RPMI8226 (cell line): ENCODE data around the gene ELF3.
"Not testable (repeated sequence)": the region's sequence is repeated elsewhere in the genome, so short reads cannot be mapped to it uniquely, and the experiment has no call there.

Experiments
- DNase-seq: peaks from one replicate; pipeline ENCODE4 v3.0.0-alpha.2; 2015

ELF3 gene

DNA sequence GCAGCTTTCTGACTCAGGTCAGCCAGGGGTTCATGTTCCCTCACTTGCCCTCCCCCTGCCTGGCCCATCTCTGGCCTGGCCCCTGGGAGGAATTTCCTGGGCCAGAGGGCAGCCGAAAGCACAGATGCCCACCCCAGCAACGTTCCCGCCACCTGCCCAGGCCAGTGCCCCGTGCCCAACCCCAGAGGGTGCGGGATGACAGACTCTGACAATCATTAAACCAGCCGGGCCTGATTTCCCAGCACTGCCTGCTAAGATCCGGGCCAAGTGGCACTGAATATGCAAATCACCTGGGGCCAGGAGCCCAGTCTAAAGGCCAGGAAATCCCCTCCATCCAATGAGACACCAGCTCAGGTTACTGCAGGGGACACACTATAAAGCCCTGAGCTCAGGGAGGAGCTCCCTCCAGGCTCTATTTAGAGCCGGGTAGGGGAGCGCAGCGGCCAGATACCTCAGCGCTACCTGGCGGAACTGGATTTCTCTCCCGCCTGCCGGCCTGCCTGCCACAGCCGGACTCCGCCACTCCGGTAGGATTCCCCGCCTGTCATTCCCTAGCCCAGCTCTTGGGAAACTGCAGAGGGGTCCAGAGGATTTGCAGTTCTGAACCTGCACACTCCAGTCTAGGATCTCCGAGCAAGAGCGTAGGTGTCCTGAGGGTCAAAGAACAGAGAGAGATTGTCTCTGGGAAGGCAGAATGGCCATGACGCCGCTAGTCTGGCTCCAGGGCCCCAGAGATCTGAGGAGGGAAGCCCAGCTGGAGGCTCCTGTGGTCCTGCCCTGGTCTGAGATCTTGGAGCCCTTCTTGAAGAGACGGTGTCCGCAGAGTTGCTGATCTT lies at the start of gene ELF3:
ELF3 (plus strand) TSS at position 408 of the 836 bp plus-strand sequence. CDS start 550 bp downstream, outside the sequence.
- peak; percentile 61 for DNase-seq

DNA sequence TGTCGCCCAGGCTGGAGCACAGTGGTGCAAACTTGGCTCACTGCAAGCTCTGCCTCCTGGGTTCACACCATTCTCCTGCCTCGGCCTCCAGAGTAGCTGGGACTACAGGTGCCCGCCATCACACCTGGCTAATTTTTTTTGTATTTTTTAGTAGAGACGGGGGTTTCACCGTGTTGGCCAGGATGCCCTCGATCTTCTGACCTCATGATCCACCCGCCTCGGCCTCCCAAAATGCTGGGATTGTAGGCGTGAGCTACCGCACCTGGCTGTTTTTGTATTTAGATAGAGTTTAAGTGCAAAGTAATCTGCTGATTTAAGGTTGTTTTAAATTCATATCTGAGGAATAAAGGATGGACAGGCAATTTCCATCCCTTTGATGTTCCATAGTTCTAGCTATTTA lies 48.0 kb upstream of the ELF3 start:
- DNase-seq: not testable (repeated sequence)

DNA sequence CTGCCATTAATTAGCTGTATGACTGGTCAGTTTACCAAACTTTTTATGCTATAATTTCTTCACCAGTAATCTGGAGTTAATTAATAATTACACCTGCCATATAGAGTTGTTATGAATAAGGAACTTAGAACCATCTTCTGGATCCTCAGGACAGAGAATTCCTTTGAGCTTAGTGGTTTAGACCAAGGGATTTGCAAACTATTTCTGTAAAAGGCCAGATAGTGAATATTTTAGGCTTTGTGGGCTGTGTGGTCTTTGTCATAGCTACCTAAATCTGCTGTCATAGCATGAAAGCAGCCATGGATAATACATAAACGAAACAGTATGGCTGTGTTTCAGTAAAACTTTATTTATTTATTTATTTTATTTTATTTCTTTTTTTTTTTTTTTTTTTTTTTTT lies 46.1 kb upstream of the ELF3 start:
- DNase-seq: no peak

DNA sequence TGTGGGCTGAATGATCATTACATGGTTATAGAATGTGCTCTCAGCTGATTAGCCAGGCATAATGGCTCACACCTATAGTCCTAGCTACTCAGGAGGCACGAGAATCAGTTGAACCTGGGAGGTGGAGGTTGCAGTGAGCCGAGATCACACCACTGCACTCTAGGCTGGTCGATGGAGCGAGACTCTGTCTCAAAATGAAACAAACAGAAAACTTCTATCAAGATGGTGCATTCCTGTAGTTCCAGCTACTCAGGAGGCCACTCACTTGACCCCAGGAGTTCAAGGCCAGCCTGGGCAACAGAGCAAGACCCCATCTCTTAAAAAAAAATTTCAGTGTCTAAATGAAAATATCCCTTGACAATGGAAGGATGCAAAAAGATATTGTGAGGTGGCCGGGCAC lies 44.2 kb upstream of the ELF3 start:
- DNase-seq: no peak

DNA sequence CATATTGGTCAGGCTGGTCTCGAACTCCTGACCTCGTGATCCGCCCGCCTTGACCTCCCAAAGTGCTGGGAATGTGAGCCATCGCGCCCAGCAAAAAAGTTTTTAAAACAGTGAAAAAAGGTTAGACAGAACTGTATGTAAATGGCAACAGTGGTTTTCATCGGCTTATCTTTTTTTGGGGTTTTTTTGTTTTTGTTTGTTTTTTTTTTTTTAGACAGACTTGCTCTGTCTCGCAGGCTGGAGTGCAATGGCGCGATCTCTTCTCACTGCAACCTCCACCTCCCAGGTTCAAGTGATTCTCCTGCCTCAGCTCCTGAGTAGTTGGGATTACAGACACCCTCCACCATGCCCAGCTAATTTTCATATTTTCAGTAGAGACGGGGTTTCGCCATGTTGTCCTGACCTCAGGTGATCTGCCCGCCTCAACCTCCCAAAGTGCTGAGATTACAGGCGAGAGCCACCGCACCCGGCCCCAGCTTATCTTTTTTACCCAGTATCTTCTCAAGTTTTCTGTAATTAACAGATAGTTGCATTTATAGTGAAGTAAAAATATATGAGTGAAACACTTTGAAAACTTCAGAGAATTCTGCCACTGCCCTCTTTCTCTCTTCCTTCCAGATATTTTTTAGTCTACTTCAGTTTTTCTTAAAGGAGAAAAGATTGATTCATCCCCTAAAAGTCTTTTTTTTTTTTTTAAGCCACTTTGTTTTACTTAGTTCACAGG lies 42.0 kb upstream of the ELF3 start:
- no peak for DNase-seq

DNA sequence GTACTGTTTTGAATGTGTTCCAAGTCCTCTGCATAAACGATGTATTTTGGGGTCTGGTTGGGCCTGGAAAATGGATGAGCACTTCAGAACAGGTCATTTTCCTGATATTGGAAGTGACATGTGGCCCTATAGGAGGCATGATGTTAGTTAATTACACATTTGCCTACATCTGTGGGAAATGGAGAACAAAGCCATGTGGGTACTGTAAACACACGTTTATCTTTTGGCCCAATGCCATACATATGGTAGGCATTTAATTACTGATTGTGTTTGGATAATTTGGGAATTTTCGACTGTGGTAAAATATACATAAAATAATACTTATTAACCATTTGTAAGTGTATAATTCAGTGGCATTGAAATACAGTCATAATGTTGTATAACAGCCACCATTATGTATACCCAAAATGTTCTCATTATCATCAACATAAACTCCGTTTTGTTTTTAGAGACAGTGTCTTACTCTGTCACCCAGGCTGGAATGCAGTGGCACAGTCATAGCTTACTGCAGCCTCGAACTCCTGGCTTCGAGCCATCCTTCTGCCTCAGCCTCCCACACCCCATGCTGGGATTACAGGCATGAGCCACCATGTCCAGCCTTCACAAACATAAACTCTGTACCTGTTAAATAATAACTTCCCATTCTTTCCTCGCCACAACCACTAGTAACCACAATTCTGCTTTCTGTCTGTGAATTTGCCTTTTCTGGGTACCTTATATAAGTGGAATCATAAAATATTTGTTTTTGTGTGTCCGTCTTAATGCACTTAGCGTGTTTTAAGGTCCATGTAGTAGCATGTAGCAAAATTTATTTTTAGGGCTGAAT lies 39.8 kb upstream of the ELF3 start:
- DNase-seq: no peak

DNA sequence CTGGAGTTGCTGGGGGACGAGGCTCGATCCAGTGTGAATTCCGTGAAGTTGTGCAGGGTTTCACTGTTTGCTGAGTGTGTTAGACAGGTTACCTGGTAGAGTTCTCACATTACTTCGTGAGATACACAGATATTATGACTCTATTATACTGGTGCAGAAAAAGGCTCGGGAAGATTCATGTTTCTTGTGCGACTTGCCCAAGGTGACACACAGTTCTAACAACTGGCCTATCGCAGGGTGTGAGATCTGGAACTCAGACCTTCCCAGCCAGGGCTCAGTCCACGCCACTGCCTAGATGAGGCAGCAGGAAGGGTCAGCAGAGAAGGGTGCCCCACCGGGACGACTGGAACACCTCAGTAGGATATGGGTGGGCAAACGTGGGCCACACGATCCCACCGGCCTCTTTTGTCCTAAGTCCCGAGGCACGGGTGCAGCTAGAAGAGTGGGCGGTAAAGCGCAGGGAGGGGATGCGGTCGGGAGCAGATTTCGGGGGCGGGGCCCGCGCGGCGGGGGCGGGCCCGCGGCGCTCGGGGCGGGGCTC lies 28.2 kb upstream of the ELF3 start:
- DNase-seq: no peak

DNA sequence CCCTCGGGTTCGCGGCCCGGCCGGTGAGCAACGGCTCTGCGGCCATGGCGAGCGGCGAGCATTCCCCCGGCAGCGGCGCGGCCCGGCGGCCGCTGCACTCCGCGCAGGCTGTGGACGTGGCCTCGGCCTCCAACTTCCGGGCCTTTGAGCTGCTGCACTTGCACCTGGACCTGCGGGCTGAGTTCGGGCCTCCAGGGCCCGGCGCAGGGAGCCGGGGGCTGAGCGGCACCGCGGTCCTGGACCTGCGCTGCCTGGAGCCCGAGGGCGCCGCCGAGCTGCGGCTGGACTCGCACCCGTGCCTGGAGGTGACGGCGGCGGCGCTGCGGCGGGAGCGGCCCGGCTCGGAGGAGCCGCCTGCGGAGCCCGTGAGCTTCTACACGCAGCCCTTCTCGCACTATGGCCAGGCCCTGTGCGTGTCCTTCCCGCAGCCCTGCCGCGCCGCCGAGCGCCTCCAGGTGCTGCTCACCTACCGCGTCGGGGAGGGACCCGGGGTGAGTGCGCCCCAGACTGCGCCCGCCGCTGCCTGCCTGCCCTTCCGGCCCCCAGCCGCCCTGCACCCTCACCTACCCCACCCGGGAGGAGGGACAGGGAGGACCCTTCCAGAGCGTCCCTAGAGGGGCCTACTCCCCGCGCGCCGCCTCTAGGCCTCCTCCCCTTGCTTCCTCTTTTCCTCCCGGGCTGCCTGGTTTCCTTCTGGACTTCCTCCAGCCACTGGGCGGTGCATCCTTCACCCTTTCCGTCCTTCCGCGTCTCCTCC lies 27.6 kb upstream of the ELF3 start, which contains the start of gene RNPEP:
RNPEP (plus strand) TSS at position 26 of the 757 bp plus-strand sequence; CDS start at position 45, 19 bp downstream.
- peak; percentile 81 for DNase-seq

DNA sequence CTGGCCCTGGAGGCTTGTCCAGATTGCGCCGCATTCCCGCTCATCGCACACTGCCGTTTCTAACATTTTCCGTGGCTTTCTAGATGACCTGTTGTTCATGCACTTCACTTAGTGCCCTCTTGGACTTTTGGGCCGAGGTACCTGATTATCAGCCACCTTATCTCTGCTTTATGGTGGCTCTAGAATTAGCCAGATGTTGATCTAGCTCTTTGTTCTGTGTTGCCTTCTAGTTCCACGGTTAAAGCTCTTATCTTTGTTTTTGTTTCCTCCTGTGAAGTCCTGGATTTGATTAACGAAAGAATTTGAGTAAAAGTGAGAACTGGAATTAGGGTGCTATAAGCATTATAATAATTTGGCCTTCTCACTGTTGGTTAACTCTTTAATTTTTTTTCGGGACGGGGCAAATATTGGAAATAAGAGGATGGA lies 27.0 kb upstream of the ELF3 start:
- DNase-seq: no peak

DNA sequence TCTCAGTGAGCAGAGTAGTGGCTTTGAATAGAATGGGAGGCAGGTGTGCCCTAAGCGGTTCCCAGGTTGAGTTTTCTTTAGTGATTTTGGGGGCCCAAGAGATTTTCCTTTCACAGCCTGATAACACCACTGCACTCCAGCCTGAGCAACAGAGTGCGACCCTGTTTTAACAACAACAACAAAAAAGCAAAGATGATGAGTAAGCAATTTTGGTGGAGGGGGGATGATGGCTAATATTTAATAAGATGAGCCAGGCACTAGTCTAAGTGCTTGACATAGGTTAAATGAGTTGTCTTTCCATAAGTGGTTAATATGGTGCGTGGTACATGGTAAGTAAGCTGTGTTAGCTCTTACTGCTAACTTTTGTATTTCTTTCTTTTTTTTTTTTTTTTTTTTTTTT lies 25.9 kb upstream of the ELF3 start:
- no peak for DNase-seq

DNA sequence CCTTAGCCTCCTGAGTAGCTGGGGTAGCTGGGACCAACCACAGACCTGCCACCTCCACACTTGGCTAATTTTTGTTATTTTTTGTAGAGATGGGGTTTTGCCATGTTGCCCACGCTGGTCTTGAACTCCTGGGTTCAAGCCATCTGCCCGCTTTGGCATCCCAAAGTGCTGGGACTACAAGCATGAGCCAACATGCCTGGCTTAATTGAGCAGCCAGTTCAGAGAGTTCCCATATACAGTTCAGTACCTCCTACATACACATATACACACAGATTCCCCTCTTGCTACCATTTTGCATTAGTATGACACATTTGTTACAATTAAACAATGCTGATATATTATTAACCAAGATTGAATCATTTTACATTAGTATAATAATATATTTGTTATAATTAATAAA lies 25.0 kb upstream of the ELF3 start:
- DNase-seq: no peak

DNA sequence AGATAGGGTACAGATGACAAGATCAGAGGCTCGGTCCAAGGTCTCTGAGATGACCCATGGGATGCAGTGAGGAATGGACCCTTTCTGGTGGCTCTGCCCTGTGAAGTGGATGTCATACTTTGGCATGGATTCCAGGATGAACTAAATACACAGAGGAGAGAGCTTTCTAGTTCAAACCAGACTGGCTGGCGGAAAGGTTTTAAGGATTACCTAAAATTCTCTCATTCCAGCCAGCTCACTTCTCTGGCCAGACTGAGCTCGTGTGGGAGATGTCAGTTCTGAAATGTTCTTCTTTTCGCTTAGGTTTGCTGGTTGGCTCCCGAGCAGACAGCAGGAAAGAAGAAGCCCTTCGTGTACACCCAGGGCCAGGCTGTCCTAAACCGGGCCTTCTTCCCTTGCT lies 21.8 kb upstream of the ELF3 start:
- DNase-seq: no peak

DNA sequence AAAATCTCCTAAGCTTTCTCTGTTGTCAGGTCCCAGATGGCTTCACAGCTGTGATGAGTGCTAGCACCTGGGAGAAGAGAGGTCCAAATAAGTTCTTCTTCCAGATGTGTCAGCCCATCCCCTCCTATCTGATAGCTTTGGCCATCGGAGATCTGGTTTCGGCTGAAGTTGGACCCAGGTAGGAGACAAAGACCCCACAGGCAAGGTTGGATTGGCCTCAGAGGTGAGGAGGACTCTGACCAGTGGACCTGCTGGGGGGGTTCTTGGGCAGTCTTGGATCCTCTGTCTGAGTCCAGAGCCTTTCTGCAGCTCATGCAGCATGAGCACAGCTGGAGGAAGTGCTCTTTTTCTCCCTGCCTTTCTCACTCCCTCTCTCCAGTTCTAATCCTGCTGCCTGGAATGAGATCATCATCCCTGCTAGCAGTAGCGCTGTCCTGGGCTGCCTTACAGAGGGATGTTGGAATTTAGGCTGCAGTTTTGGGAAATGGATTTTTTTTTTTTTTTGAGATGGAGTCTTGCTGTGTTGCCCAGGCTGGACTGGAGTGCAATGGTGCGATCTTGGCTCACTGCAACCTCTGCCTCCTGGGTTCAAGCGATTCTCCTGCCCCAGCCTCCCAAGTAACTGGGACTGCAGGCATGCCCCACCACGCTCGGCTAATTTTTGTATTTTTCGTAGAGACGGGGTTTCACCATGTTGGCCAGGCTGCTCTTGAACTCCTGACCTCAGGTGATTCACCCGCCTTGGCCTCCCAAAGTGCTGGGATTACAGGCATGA lies 20.8 kb upstream of the ELF3 start:
- DNase-seq: no peak

DNA sequence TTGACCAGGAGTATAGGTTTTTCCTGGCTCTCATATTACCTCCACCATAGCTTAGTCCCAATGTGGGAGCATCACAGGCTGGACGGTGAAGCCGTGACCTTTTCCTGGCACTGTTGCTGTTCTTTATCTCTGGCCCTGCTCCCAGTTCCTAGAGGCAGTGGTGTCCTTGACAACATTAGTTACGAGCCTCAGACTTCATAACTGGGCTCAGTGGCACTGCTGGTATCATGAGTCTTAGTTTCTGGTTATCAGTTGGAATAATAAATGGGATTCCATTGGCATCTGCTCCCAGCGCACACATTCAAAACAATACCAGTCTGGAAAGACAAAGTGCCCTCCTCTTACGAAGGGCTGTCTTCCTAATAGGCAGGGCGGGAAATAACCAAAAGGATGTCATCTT lies 20.0 kb upstream of the ELF3 start:
- DNase-seq: no peak

DNA sequence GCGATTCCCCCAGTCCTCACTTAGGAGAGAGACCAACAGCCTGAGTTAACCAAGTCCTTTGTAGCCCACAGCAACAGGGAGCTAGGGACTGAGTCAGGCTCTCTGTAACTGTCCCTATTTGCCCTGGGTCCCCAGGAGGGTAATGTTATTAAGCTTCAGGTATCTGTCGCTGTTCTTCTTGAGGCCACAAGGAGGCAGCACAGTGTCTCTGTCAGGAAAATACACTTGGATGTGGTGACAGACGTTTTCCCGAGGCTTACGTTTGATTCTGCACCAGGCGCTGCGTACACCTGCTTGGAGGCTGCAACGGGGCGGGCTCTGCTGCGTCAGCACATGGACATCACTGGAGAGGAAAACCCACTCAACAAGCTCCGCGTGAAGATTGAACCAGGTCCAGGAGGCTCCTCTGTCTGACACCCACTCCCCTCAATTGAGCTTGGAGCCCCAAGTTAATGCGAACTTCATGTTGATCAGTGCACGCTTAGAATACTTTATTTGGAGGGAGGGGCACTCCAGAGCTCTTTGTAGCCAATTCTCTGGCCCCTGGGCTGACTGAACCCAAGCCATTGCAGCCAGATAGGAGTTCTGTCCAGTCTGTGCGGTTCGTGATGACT lies 10.7 kb upstream of the ELF3 start:
- peak; percentile 60 for DNase-seq

DNA sequence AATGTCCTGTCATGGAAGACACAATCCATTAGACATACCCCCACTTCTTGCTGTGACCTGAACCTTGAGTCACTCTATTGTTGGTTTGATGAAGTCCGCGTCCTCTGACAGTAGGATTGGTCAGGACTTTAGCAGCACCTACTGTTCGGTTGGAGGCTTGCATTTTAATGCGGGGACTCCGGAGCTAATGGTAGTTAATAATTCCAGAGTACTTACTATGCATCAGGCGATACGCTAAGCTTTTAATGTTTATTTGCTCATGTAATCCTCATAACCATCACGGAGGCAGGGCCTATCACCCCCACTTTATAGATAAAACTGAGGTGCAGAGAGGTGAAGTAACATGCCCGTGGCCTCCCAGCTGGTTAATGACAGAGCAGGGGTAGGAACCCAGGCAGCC lies 7.9 kb upstream of the ELF3 start:
- DNase-seq: no peak

DNA sequence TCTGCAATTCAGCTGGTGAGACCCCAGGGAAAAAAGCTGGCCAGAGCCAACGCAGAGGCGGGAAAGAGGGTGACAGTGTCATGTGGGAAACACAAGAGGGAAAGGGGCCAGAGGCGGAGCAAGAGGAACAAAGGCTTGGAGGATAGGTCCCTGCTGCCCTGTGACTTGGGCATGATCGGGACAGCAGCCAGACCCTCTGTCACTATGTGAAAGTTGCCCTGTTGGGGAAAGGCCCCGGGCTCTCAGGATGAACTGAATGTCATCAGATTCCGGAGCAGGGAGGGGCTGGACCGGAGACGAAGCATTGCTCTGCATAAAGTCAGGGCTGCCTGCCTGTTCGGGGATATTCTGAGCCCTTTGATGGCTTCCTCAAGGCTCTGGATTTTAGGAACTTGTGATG lies 5.7 kb upstream of the ELF3 start:
- DNase-seq: no peak

DNA sequence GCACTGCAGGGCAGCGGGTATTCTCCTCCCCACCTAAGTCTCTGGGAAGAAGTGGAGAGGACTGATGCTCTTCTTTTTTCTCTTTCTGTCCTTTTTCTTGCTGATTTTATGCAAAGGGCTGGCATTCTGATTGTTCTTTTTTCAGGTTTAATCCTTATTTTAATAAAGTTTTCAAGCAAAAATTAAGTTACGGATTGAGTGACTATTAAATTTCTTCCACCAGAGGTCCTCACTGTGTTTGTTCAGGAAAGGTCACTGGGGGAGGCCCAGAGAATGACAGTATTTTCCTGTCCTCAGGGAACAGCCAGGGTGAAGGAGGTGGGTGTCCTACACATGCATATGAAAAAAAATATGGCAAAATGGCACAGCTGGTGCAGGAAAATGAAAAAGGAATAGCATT lies 4.4 kb upstream of the ELF3 start:
- no peak for DNase-seq

DNA sequence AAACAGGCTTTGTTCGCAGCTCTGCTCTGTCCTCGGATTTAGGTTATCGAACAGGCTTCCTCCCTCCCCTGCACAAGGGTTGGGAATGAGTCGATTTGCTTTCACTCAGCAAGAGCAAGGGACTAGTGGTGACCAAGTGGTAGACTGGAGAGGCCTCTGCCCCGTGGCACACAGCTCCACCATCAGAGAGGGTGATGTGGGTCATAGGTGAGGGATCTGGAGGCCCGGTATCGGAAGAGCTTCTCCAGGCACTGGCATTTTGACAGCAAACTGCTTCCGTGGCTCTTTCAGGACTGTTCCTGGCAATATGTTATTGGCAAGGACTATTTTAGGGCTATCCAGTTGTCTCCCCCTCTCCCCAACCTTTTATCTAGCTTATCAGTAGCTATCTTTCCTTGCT lies 3.1 kb upstream of the ELF3 start:
- no peak for DNase-seq

DNA sequence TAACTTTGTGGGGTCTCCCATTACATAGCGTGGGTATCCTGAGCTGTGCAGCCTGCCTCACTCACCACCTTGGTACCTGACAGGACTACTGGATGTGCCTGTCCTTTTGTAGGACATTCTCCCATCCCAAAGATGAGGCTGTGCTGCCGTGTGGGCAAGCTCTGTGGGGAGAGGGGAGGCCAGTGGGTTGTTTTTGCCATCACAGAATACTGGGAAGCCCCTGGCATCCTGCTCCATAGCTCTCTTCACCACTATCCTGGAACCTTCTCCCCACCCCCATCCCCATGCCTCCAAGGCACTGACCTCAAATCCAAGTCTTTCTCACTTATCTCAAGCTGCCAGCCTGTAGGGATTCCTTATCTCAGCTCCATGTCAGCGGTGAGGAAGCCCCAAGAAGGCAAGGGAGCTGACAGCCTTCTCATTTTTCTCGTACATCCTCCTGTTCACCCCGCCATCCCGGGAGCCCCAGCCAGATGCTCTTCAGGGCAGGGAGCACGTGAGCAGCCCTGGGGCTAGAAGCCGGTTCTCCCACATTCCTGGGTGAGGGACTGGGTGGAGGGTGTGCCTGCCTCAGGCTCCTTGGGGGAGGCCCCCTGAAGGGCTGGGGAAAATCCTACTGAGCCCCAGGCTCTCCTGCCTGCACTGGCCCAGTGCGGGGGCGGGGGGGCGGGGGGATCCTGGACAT lies 2.4 kb upstream of the ELF3 start:
- DNase-seq: no peak
